ENCODE measurements around the gene DHRS4.
A peak's percentile ranks its signal among the peaks of the same experiment; 100 is the strongest.

DHRS4 gene

DNA sequence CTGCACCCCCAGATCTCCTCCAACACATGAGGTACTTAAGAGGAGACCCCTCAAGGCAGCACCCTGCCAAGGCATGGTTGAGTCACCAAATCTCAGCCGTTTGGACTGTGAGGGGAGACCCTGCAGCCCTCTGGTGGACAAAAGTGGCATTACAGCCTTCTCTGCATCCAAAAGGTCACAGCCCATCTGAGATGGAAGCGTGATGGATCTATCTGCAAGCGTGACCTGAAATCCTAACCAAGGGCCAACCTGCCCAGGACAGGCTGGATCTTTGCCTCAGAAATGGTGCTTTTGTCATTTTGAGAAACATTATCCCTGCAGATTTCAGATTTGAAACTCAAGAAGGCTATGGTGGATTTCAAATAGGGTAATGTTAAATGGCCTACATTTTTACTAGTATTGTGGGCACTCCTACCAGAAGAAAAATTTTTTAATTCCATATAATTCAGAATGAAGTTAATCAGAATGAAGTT, 23.7 kb upstream of the DHRS4 start:
- H3K4me1 ChIP-seq (ENCODE audit: insufficient read depth, low read length), result no peaks in the 10 kb centered on the region
- no peaks in the 10 kb centered on the region for H3K9me3 ChIP-seq (ENCODE audit: insufficient read depth, low read length, severe bottlenecking)
- H3K4me2 ChIP-seq (ENCODE audit: insufficient read depth, low read length), result no peak overlapping the region
- no peak overlapping the region for H3K9ac ChIP-seq (ENCODE audit: low read depth, low read length)
- no peak for TF ChIP-seq EZH2 (IDR thresholded peaks at IDR 0.05; ENCODE audit: borderline replicate concordance, low read depth, low read length, severe bottlenecking)
- TF ChIP-seq, protein P1, sequence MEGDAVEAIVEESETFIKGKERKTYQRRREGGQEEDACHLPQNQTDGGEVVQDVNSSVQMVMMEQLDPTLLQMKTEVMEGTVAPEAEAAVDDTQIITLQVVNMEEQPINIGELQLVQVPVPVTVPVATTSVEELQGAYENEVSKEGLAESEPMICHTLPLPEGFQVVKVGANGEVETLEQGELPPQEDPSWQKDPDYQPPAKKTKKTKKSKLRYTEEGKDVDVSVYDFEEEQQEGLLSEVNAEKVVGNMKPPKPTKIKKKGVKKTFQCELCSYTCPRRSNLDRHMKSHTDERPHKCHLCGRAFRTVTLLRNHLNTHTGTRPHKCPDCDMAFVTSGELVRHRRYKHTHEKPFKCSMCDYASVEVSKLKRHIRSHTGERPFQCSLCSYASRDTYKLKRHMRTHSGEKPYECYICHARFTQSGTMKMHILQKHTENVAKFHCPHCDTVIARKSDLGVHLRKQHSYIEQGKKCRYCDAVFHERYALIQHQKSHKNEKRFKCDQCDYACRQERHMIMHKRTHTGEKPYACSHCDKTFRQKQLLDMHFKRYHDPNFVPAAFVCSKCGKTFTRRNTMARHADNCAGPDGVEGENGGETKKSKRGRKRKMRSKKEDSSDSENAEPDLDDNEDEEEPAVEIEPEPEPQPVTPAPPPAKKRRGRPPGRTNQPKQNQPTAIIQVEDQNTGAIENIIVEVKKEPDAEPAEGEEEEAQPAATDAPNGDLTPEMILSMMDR (IDR thresholded peaks at IDR 0.05; ENCODE audit: borderline replicate concordance, extremely low read depth, low read length, poor library complexity, severe bottlenecking), result peak; percentile 92
- H3K27ac ChIP-seq (ENCODE audit: low read length), result no peak overlapping the region
- no peaks in the 10 kb centered on the region for H3K36me3 ChIP-seq (ENCODE audit: insufficient read depth, low read length)
- ATAC-seq (ENCODE audit: insufficient read depth, low read depth) (peak; percentile 99), DNase-seq (peak; percentile 83)
- H2AFZ ChIP-seq (ENCODE audit: low read depth, low read length), result no peak overlapping the region
- H3K79me2 ChIP-seq (ENCODE audit: insufficient read depth, low read length), result no peaks in the 10 kb centered on the region
- H4K20me1 ChIP-seq (ENCODE audit: insufficient read depth, low read length), result no peaks in the 10 kb centered on the region
- H3K4me3 ChIP-seq (ENCODE audit: low read depth in 1 of 2, low read length in 2 of 2), result no peak overlapping the region
- H3K27me3 ChIP-seq (ENCODE audit: insufficient read depth, low read length, poor library complexity), result no peaks in the 10 kb centered on the region

DNA sequence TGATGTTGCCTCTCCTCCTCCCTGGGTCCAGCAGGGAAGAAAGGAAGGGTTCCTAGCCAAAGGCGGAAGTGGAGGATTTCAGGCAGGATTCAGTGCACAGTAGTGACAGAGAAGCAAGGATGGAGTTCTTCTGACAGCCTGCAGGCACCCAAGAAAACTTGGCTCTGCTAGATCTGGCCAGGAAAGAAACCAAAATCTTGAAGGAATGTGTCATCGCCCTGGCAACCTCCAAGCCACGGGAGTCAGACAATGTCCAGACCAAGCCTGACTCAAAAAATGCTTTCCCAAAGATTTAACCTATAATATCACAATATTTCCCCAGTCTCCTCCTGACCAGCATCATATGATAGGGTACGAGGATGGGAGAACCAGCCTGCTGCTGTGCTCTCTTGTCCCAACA, 22.8 kb upstream of the DHRS4 start:
- DNase-seq, result no peak
- Histone ChIP-seq H3K4me1 (ENCODE audit: insufficient read depth, low read length) (no peaks in the 10 kb centered on the region), H4K20me1 (ENCODE audit: insufficient read depth, low read length) (no peaks in the 10 kb centered on the region), H2AFZ (ENCODE audit: low read depth, low read length) (no peak overlapping the region), H3K9ac (ENCODE audit: low read depth, low read length) (no peak overlapping the region), H3K27me3 (ENCODE audit: insufficient read depth, low read length, poor library complexity) (no peaks in the 10 kb centered on the region), H3K4me2 (ENCODE audit: insufficient read depth, low read length) (no peak overlapping the region), H3K9me3 (ENCODE audit: insufficient read depth, low read length, severe bottlenecking) (no peaks in the 10 kb centered on the region), H3K27ac (ENCODE audit: low read length) (no peak overlapping the region), H3K36me3 (ENCODE audit: insufficient read depth, low read length) (no peaks in the 10 kb centered on the region), H3K79me2 (ENCODE audit: insufficient read depth, low read length) (no peaks in the 10 kb centered on the region), H3K4me3 (ENCODE audit: low read depth in 1 of 2, low read length in 2 of 2) (no peak overlapping the region)
- no peak for ATAC-seq (ENCODE audit: insufficient read depth, low read depth)
- TF ChIP-seq EZH2 (IDR thresholded peaks at IDR 0.05; ENCODE audit: borderline replicate concordance, low read depth, low read length, severe bottlenecking), result no peak
- TF ChIP-seq, protein P1 (IDR thresholded peaks at IDR 0.05; ENCODE audit: borderline replicate concordance, extremely low read depth, low read length, poor library complexity, severe bottlenecking), result no peak

DNA sequence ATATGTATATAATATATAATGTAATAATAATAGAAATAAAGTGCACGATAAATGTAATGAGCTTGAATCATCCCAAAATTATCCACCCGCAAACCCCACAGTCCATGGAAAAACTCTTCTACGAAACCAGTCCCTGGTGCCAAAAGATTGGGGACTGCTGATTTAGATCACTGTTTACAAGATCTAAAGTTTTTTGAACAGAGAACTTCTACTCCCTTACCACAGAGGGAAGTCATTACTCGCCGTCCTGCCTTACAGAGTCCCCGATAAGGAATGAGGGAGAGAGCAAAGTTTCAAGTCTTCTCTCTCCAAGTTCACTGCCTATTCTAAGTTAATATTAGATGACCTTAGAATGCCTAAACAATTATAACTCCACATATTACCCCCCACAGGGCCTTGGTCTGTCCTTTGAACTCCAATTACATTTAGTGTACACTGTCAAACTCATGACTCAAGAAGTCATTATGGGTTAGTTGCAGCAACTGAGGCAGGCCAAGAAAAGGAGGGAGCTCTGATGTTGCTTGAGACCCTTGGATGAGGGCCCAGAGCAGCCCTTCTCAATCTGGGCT, 21.8 kb upstream of the DHRS4 start:
- H3K36me3 ChIP-seq (ENCODE audit: insufficient read depth, low read length), result no peaks in the 10 kb centered on the region
- no peaks in the 10 kb centered on the region for H3K79me2 ChIP-seq (ENCODE audit: insufficient read depth, low read length)
- TF ChIP-seq, protein P1 (IDR thresholded peaks at IDR 0.05; ENCODE audit: borderline replicate concordance, extremely low read depth, low read length, poor library complexity, severe bottlenecking), result no peak
- no peak for TF ChIP-seq EZH2 (IDR thresholded peaks at IDR 0.05; ENCODE audit: borderline replicate concordance, low read depth, low read length, severe bottlenecking)
- ATAC-seq (ENCODE audit: insufficient read depth, low read depth), result no peak
- no peak overlapping the region for H3K9ac ChIP-seq (ENCODE audit: low read depth, low read length)
- DNase-seq, result no peak
- no peak overlapping the region for H3K4me2 ChIP-seq (ENCODE audit: insufficient read depth, low read length)
- H3K27me3 ChIP-seq (ENCODE audit: insufficient read depth, low read length, poor library complexity), result no peaks in the 10 kb centered on the region
- no peak overlapping the region for H3K27ac ChIP-seq (ENCODE audit: low read length)
- no peaks in the 10 kb centered on the region for H3K4me1 ChIP-seq (ENCODE audit: insufficient read depth, low read length)
- no peaks in the 10 kb centered on the region for H3K9me3 ChIP-seq (ENCODE audit: insufficient read depth, low read length, severe bottlenecking)
- no peak overlapping the region for H3K4me3 ChIP-seq (ENCODE audit: low read depth in 1 of 2, low read length in 2 of 2)
- H2AFZ ChIP-seq (ENCODE audit: low read depth, low read length), result no peak overlapping the region
- H4K20me1 ChIP-seq (ENCODE audit: insufficient read depth, low read length), result no peaks in the 10 kb centered on the region

Data from DND-41 (cell line).